Fibroblast of the aortic adventitia (primary cell): Measurements from ENCODE around the gene TBC1D22A. TPM values are rescaled to one million over a fixed set of nuclear protein-coding genes. Genes with fewer than 3 reads are reported as not detected.
A peak's percentile ranks its signal among the peaks of the same experiment; 100 is the strongest.

Source experiments
- DNase-seq: peaks from one replicate; pipeline ENCODE4 v3.0.0-alpha.2; 2010; ENCODE audit warnings: low read depth
- H3K4me3 ChIP-seq: 2 replicates; pipeline ENCODE4 v1.5.1; 2011; ENCODE audit warnings: low read depth, mild to moderate bottlenecking, control low read depth, low read length, moderate library complexity
- CTCF ChIP-seq: IDR thresholded peaks from 2 replicates; pipeline ENCODE4 v1.5.1; 2011; ENCODE audit warnings: mild to moderate bottlenecking, low read length, control low read depth, inconsistent platforms; ENCODE audit not compliant: insufficient read depth
- total RNA-seq: library from RNA; depleted of rRNA; stranded (reverse); fragments of >200 nt; gene quantifications from 2 replicates; pipeline ENCODE4 v1.2.3, GENCODE V29; 2012; ENCODE audit warnings: low replicate concordance

The TBC1D22A gene
- total RNA-seq, 1 donor: 13.8 TPM

DNA sequence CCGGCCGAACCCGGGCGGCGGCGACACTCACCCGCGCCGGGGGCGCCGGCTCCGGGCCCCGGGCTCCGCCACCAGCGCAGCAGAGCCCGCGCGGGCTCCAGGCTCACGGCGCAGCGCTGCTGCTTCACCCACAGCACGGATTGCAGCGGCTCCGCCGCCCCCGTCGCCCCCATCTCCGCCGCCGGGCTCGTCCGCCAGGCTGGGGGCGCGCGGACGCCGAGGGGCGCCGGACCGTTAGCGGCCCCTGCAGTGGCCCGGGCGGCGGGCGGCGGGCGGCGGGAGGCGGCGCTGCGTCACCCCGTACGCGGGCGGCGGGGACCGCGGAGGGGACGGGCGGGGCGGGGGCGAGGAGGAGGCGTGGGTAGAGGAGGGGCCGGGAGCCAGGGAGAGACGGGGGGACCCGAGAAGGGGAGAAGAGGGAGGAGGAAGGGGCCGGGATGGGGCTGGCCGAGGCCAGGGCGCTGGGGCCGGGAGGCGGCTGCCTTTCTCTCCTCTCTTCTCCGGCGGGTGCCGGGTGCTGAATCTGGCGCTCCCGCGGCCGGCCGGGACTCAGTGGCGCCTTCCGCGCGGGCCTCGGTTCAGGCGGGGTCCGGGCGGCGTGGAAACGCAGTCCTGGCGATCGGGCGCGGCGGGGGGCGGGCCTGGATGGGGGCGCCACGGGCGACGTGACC is 24.3 kb upstream of the TBC1D22A start, which contains the start of gene CERK:
CERK (minus strand) TSS at position 277 of the 671 bp plus-strand sequence; CDS start at position 173, 104 bp downstream.
- DNase-seq: peak; percentile 63
- H3K4me3 ChIP-seq: peak within 1 kb of the TSS; percentile 77
- TF ChIP-seq CTCF: no peak

GRCh38 chr22:46738647-46739093 is 23.8 kb upstream of the TBC1D22A start:
- peak overlapping the region; percentile 77 for H3K4me3 ChIP-seq
- no peak for TF ChIP-seq CTCF
- DNase-seq: peak; percentile 45

DNA sequence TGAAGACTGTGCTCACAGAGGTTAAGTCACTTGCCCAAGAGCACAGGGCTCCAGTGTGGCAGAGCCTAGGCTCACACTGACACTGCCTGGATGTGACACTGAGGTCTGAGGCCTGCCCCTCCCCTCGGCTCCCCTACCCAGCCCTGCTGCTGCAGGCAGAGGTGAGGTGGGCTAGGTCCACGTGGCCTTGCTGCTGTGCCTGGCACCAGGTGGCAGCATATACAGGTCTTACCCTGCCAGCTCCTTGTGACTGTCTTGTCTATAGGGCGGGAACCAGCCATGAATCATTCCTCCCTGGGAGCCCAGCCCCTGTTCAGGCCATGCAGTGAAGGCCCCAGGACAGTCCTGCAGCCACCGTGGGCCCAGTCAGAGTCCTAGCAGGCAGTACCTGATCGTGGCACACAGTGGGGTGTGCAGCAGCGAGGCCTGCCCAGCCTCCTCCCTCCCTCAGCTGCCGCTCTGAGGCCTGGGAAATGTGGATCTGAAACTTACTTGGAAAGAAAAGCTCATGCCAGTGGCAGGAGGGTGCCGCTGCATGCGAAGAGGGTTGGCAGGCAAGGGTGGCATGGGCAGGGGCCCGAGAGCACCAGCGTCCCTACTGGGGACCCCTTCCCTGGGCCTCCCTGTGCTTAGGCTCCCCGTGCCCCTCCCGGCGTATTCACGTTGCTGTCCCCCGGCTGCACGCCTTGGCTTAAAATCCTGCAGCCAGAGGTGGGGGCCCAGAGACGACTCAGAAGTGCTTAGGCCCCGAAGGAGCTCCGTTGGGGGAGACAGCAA is 23.2 kb upstream of the TBC1D22A start:
- peak; percentile 63 for DNase-seq
- peak; percentile 30 for TF ChIP-seq CTCF
- H3K4me3 ChIP-seq: peak overlapping the region; percentile 77

DNA sequence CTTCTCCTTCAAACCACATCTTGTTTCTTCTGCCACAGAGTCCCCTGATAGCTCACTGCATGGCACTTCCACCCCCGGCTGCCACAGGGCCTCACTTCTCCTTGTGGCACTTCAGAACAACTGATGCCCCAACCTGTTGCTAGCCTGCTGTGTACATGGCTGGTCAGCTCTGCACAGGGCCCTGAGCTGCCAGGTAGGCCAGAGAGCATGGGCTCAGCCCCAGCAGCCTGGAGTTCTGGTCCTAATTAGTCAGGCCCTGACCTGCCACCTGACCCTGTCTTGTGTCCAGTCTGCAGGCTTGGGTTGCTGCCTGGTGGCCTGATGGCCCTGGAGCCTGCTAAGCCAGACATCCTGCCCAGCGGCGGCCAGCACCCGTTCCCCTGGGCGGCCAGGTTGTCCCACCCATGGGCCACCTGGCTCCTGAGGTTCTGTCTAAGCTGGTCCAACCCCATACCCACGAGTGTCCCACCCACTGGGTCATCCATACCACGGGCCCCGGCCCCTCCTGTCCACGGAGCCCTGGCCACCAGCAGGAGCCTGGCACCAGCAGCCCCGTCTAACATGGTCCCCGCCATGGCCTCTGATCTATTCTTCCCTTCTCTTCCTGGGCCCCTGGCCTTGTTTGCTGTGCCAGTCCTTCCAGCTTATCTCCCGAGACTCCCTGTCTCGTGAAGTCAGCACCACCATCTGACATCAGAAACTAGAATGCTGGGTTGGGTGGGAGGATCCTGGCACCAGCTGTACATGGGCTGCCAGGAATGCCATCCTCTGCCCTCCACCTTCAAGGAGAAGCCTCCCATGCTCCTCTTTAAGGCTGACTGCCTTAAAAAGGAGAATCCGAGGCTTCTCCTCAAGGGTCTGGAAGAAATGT is 21.3 kb upstream of the TBC1D22A start:
- H3K4me3 ChIP-seq: no peak overlapping the region
- no peak for TF ChIP-seq CTCF
- DNase-seq: no peak

GRCh38 chr22:46741974-46742519 is 20.4 kb upstream of the TBC1D22A start:
- TF ChIP-seq CTCF: no peak

DNA sequence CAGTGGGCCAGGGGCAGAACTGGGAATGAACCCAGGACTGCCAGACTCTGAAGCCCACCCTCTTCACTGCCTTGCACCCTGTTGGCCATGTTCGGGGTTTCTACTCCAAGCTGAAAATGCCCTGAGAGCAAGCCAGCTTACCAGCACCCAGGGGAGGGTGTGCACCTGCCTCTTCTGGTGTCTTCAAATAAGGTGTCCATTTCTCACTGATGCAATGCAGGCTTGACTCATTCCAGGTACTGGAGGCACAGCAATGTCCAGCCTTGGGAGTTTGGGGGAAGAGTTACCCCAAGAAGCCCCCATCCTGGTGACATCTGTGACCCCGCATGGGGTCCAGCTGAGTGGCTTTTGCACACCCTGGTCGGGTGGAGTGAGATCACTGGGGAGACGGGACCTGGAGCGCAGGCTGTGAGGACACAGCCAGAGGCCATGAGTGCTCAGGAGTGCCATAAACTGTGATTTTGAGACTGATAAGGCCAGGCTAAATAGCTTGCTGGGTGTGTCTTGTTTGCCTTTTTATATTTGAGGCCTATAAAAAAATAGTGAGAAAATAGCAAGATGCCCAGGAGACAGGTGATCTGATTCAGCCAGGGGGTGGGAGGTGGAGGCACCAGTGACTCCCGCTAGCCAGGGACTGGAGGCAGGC is 19.8 kb upstream of the TBC1D22A start:
- TF ChIP-seq CTCF: no peak
- no peak overlapping the region for H3K4me3 ChIP-seq
- DNase-seq: no peak

More at GRCh38 chr22:46741974-46742519, 20.4 kb upstream of the TBC1D22A start:
- H3K4me3 ChIP-seq: no peak overlapping the region
- no peak for DNase-seq
